IPS DF 6.9 (cell line): ENCODE data around the gene ZNF20.

Experiments used
- DNase-seq: peaks from one replicate; pipeline ENCODE4 v3.0.0-alpha.2; 2013; ENCODE audit warnings: low read depth, low spot score
- H3K27ac ChIP-seq: one replicate; pipeline ENCODE4 v1.5.1; 2013; ENCODE audit warnings: low read length, control low read depth
- H3K27me3 ChIP-seq: 2 replicates; pipeline ENCODE4 v1.6.1; 2013; ENCODE audit warnings: mild to moderate bottlenecking, low read length; ENCODE audit not compliant: control insufficient read depth, insufficient read depth
- H3K36me3 ChIP-seq: 2 replicates; pipeline ENCODE4 v1.6.1; 2013; ENCODE audit warnings: low read length; ENCODE audit not compliant: control insufficient read depth, insufficient read depth
- H3K4me1 ChIP-seq: 2 replicates; pipeline ENCODE4 v1.6.1; 2013; ENCODE audit warnings: low read length; ENCODE audit not compliant: control insufficient read depth, insufficient read depth
- H3K4me3 ChIP-seq: 2 replicates; pipeline ENCODE4 v1.5.1; 2013; ENCODE audit warnings: mild to moderate bottlenecking, low read length
- H3K9me3 ChIP-seq: 2 replicates; pipeline ENCODE4 v1.6.1; 2013; ENCODE audit warnings: low read length, inconsistent platforms; ENCODE audit not compliant: control insufficient read depth, insufficient read depth
- WGBS: extraction: QIAGEN DNeasy Blood & Tissue Kit; methylation state at CpG from one replicate; pipeline ENCODE4 v1.1.7; 2013; ENCODE audit warnings: mixed read lengths, missing lambda C conversion rate; ENCODE audit not compliant: insufficient read length, insufficient coverage; 5-methylcytosine and 5-hydroxymethylcytosine counted together

Gene ZNF20

DNA sequence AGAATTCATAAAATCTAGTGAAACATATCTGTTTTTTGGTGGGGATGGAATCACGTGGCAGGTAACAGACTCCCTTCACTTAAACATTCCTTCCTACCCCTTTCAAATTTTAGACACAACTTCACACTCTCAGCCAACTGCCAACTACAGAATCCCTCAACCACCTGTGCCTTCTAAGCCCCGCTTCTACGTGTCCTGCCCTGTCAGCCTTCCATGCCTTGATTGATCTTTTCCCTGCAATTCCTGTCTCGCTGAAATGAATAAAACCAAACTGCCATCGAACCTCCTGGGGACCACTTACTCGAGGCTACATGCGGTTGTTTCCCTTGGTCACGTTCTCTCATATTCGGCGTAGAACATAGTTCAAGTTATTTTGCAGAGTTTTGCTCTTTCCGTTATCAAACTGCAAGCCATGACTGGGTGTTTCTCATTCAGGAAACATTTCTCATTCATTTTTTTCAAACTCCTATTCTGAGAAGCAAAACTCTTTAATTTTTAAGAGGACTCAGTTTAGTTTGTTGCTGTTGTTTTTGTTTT lies 15.2 kb upstream of the ZNF20 start:
- no peaks in the 10 kb centered on the region for H3K9me3 ChIP-seq
- no CpG with 5 or more reads among the region's 11 CpGs for WGBS

DNA sequence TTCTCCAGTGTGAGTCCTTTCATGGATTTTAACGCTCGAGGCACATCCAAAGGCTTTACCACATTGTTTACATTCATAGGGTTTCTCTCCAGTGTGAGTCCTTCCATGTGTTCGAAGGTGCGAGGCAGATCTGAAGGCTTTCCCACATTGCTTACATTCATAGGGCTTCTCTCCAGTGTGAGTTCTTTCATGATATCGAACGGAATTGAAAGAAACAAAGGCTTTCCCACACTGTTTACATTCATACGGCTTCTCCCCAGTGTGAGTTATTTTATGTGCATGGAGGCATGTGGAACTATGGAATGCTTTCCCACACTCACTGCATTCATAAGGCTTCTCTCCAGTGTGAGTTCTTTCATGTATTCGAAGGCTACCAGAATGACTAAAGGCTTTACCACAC lies 5.2 kb upstream of the ZNF20 start:
- no CpG with 5 or more reads among the region's 8 CpGs for WGBS
- H3K36me3 ChIP-seq, result peaks cover 26% of the 10 kb centered on the region

More for the DNA sequence above, 15.2 kb upstream of the ZNF20 start:
- H3K4me1 ChIP-seq, result 0 out of 2 replicates have a peak, but pooled peaks cover 1% of the 10 kb centered on the region
- H3K27ac ChIP-seq, result no peak overlapping the region
- H3K27me3 ChIP-seq, result no peaks in the 10 kb centered on the region
- peaks cover 4% of the 10 kb centered on the region; the same call in 1 of the 2 replicates for H3K36me3 ChIP-seq
- no peak for DNase-seq
- peak overlapping the region; percentile 61; the same call in 1 of the 2 replicates for H3K4me3 ChIP-seq

DNA sequence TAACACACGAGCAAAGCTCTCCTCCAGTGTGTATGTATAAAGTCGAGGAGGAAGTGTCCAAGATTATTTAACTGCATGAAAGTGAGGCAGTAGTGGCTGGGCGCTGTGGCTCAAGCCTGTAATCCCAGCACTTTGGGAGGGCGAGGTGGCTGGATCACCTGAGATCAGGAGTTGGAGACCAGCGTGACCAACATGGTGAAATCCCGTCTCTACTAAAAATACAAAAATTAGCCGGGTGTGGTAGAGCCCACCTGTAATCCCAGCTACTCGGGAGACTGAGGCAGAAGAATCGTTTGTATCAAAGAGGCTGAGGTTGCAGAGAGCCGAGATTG lies 1.2 kb upstream of the ZNF20 start:
- Histone ChIP-seq H3K36me3 (peaks cover 17% of the 10 kb centered on the region), H3K4me3 (no peak overlapping the region), H3K27ac (no peak overlapping the region), H3K9me3 (peaks cover 2% of the 10 kb centered on the region; the same call in 1 of the 2 replicates), H3K27me3 (no peaks in the 10 kb centered on the region), H3K4me1 (peaks cover 1% of the 10 kb centered on the region; the same call in 1 of the 2 replicates)
- no peak for DNase-seq
- WGBS, result no CpG with 5 or more reads among the region's 10 CpGs

More for the DNA sequence above, 5.2 kb upstream of the ZNF20 start:
- peaks cover 1% of the 10 kb centered on the region; the same call in 1 of the 2 replicates for H3K4me1 ChIP-seq
- no peak for DNase-seq
- no peak overlapping the region for H3K27ac ChIP-seq
- H3K27me3 ChIP-seq, result no peaks in the 10 kb centered on the region
- peaks cover 2% of the 10 kb centered on the region; the same call in 1 of the 2 replicates for H3K9me3 ChIP-seq
- H3K4me3 ChIP-seq, result no peak overlapping the region

DNA sequence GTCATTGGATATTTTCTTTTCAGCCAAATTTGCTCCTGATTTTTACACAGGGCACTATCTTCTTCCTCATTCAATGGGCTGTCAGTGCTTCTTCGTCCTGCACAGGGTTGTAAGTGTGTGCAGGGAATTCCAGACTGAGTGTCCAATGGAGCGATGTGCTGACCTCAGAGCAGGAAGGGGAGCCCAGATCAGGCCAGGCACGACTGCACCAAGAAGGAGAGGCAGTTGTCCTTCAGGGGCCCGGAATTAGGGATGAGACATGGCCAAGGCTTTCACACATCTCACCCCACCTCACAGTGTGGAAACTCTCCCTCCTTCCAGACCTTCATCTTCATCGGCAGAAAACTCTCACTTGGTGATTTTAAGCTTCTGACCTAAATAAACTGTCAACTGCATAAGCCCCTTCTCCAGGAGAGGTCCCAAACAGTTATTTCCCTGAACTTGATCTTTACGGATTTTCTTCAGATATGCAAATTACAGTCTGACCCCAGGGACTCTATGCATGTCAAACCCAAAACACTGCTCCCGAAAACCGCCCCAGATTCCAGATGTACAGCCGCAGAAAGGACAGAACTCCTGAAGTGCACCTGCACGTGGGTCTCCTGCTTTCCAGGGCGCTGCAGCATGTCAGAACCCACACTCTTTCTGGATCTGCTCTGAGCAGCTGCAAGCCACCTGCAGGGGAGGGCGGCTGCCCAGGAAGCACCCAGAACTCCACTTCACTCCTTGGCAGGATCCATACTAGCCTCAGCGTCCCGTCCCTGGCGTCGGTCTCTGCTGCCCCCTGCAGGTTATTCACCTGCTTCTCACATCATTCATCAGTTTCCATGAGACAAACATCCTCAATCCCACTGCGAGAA lies 625 bp upstream of the ZNF20 start:
- Histone ChIP-seq H3K27me3 (no peaks in the 10 kb centered on the region), H3K36me3 (peaks cover 13% of the 10 kb centered on the region), H3K9me3 (peaks cover 2% of the 10 kb centered on the region; the same call in 1 of the 2 replicates), H3K27ac (no peak overlapping the region), H3K4me1 (peaks cover 1% of the 10 kb centered on the region; the same call in 1 of the 2 replicates), H3K4me3 (no peak overlapping the region)
- no CpG with 5 or more reads among the region's 17 CpGs for WGBS
- DNase-seq, result peak; percentile 79

DNA sequence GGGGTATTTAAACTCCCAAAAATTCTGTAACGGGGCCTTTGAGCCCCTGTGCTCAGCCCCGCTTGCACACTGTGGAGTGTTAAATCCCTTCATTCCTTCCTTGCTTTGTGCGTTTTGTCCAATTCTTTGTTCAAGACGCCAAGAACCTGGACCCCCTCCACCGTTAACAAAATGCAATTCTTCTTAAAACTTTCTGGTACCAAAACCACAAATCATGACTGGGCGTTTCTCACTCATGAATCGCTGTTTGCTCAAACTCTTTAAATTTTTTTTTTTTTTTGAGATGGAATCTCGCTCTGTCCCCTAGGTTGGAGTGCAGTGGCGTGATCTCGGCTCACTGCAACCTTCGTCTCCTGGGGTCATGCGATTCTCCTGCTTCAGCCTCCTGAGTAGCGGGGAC lies 881 bp downstream of the ZNF20 start:
- Histone ChIP-seq H3K4me1 (peaks cover 1% of the 10 kb centered on the region; the same call in 1 of the 2 replicates), H3K9me3 (peaks cover 2% of the 10 kb centered on the region; the same call in 1 of the 2 replicates), H3K27me3 (no peaks in the 10 kb centered on the region), H3K36me3 (peaks cover 6% of the 10 kb centered on the region), H3K27ac (no peak overlapping the region), H3K4me3 (peak overlapping the region; percentile 96; the same call in 1 of the 2 replicates)
- WGBS, result no CpG with 5 or more reads among the region's 13 CpGs
- no peak for DNase-seq

DNA sequence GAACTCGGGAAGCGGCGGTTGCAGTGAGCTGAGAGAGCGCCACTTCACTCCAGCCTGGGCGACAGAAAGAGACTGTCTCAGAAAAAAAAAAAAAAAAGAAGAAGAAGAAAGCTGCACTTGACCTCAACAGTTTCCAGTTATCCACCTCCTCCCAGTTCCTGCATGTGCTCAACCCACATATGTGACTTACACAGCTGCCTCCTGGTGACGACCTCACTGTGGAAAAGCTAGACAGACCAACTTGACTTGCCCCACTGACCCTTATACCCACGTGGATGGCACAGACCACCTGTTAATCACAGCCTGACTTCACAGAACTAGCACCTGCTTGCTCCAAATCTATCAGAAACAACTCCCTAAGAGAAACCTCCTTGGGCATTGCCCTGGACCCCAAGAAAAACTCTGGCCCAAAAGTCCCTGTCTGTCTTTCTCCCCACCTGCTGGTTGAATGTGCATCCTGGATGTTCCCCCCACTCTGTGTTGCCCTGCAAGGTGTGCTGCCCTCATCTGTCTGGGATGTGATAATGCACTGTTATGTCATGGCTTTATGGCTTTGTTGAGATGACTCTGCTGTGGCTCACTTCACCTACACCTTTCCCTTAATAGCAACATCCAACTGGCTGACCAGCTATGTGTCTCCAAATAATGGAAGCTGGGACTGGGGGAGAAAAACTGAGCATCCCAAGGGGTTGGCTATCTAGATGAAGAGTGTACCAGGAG lies 2.8 kb downstream of the ZNF20 start:
- no peak overlapping the region for H3K4me3 ChIP-seq
- WGBS, result no CpG with 5 or more reads among the region's 7 CpGs
- H3K36me3 ChIP-seq, result peaks cover 17% of the 10 kb centered on the region

DNA sequence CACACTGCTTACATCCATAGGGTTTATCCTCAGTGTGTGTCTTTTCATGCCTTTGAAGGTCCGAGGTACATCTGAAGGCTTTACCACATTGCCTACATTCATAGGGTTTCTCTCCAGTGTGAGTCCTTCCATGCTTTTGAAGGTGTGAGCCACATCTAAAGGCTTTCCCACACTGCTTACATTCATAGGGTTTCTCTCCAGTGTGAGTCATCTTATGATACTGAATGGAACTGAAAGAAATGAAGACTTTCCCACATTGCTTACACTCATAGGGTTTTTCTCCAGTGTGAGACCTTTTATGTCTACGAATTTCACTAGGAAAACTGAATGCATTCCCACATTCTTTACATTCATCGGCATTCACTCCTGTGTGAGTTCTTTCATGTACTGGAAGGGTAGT lies 7.1 kb downstream of the ZNF20 start:
- H3K4me1 ChIP-seq, result no peaks in the 10 kb centered on the region
- H3K9me3 ChIP-seq, result peaks cover 11% of the 10 kb centered on the region
- H3K27me3 ChIP-seq, result no peaks in the 10 kb centered on the region
- H3K36me3 ChIP-seq, result peaks cover 23% of the 10 kb centered on the region
- no peak overlapping the region for H3K4me3 ChIP-seq
- no CpG with 5 or more reads among the region's 3 CpGs for WGBS
- DNase-seq, result no peak
- H3K27ac ChIP-seq, result no peak overlapping the region

More for the DNA sequence above, 2.8 kb downstream of the ZNF20 start:
- no peak for DNase-seq
- Histone ChIP-seq H3K27me3 (no peaks in the 10 kb centered on the region), H3K4me1 (peaks cover 1% of the 10 kb centered on the region; the same call in 1 of the 2 replicates), H3K27ac (no peak overlapping the region), H3K9me3 (peaks cover 11% of the 10 kb centered on the region)

DNA sequence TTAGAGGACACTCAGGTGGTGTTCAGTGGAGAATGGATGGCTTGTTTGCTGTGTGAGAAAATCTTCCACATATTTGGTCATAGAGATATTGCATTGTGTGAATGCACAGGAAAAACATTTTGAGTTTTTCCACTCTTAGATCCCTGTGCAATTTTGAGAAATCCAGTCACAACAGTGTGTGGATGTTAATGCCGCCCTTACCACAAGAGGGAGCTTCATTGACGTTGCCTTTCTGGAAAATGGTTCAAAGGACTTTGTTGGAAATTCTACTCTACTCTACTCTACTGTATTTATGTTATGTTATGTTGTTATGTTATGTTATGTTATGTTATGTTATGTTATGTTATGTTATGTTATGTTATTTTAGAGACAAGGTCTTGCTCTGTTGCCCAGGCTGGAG lies 13.4 kb downstream of the ZNF20 start:
- Histone ChIP-seq H3K4me1 (no peaks in the 10 kb centered on the region), H3K4me3 (no peak overlapping the region), H3K36me3 (peaks cover under 1% of the 10 kb centered on the region; the same call in 1 of the 2 replicates), H3K27me3 (no peaks in the 10 kb centered on the region), H3K27ac (no peak overlapping the region), H3K9me3 (no peaks in the 10 kb centered on the region)
- DNase-seq, result no peak
- no CpG with 5 or more reads among the region's 2 CpGs for WGBS

DNA sequence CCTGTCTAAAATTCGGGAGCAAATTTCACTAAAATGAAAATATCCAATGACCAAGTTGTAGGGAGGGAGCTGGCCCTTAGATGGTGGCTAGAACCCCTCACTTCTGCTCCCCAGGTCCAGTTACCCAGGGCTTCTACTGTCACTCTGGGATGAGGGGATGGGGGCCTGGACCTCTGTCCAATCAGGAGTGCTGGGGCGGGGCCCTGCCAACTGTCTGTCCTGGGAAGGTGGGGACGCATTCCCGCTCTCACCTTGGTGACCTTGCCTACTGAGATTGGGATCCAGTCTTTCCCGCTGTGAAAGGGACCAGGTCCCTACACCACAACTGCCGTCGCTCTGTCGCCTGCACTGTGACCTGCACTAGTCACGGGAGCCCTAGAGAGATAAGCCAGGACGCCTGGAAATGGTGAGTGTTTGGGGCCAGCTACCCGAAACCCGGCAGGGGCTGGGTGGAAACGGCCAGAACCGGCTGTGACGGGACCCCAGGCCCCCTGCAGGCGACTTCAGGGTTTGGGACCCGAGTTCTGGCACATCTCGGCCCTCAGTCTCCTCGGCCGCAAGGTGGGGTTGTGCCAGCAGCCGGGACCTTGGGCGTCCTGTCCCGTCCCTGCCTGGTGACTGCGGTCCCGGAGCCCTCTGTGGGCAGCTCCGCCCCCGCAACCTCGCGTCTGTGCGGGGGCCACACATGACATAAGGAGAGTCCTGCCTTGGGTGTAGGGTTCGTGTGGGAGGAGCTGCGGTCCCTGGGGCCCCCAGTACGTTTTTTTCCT lies 22.8 kb downstream of the ZNF20 start:
- no peak overlapping the region for H3K27ac ChIP-seq
- peaks cover 10% of the 10 kb centered on the region; the same call in 1 of the 2 replicates for H3K36me3 ChIP-seq
- H3K9me3 ChIP-seq, result peaks cover 3% of the 10 kb centered on the region
- no peaks in the 10 kb centered on the region for H3K4me1 ChIP-seq
- no peak overlapping the region for H3K4me3 ChIP-seq
- no peaks in the 10 kb centered on the region for H3K27me3 ChIP-seq
- no peak for DNase-seq
- no CpG with 5 or more reads among the region's 33 CpGs for WGBS
